Fibroblast of mammary gland (primary cell): Measurements from ENCODE around the gene MED14.
A peak's percentile ranks its signal among the peaks of the same experiment; 100 is the strongest.

Experiments
- DNase-seq: peaks from one replicate; pipeline ENCODE4 v3.0.0-alpha.2; 2010; ENCODE audit warnings: low read depth
- H3K4me3 ChIP-seq: 2 replicates; pipeline ENCODE4 v1.5.1; 2011; ENCODE audit warnings: low read depth, mild to moderate bottlenecking, low read length, moderate library complexity; ENCODE audit not compliant: control insufficient read depth
- TF ChIP-seq, protein P1 (sequence below): conservative IDR thresholded peaks from 2 replicates; pipeline ENCODE4 v1.5.1; 2011; ENCODE audit warnings: low read depth, low read length, inconsistent platforms; ENCODE audit not compliant: control insufficient read depth, insufficient read depth

The MED14 gene

DNA sequence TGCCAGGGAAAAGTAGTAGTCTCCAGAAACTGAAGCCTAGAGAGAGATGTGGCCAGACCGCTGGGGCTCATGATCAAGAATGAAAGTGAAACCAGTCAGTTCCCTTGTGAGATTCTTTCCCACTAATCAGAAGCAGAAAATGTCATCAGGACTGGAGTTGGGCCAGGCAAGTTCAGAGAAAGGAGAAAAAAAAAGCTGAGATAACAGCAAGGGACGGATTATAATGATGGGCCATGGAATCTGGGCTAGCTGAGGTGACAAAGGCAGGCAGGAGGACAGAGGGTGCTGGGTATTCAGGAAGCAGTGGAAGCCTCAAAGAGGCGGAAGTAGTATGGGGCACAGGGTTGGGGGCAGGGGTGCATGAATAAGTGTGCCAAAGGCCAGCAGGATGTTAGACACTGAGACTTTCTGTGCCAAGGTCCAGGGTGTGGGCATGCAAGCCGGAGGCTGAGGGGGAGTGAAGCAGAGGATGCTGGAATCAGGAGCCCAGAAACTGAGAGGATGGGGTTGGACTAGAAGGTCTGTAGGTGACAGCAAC is 90.5 kb downstream of the MED14 start:
- TF ChIP-seq, protein P1, sequence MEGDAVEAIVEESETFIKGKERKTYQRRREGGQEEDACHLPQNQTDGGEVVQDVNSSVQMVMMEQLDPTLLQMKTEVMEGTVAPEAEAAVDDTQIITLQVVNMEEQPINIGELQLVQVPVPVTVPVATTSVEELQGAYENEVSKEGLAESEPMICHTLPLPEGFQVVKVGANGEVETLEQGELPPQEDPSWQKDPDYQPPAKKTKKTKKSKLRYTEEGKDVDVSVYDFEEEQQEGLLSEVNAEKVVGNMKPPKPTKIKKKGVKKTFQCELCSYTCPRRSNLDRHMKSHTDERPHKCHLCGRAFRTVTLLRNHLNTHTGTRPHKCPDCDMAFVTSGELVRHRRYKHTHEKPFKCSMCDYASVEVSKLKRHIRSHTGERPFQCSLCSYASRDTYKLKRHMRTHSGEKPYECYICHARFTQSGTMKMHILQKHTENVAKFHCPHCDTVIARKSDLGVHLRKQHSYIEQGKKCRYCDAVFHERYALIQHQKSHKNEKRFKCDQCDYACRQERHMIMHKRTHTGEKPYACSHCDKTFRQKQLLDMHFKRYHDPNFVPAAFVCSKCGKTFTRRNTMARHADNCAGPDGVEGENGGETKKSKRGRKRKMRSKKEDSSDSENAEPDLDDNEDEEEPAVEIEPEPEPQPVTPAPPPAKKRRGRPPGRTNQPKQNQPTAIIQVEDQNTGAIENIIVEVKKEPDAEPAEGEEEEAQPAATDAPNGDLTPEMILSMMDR = no peak

DNA sequence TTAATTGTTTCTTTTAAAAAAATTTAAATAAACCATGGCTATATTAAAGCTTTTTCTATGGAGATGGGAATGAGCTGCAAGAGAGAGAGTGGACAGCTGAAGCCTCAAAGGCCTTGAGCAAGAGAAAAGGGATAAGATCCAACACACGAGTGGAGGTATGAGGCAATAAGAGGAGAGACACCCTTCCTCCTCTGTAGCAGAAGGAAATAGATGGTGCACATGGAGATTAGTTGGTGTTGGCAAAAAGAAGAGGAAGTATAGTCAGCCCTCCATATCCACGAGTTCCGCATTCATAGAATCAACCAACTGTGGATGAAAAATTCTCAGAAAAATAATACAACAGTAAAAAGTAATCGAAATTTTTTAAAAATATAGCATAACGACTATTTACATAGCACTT is 91.2 kb downstream of the MED14 start:
- peak; percentile 64 for DNase-seq
- peak overlapping the region; percentile 46 for H3K4me3 ChIP-seq
- TF ChIP-seq, protein P1 = no peak

More for the DNA sequence above, 90.5 kb downstream of the MED14 start:
- H3K4me3 ChIP-seq = peak overlapping the region; percentile 46
- peak; percentile 83 for DNase-seq

DNA sequence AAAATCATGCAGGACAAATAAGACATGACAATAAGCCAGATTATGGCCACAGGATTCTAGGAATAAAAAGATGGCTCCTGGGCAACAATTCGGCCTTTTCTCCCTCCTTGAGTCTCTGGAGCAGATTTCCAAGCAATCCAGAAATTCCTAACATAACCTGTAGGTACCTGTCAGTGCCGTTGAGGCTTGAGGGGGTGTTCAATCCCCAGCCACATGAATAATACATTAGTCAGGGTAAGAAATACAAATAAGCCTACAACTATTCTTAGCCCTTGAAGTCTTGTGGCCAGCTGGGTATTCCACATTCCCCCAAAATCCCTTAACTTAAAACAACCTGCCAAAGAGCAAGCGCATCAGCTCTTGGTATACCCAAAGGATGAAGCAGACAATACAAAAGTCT is 97.7 kb downstream of the MED14 start:
- TF ChIP-seq, protein P1 = no peak
- DNase-seq = no peak
- H3K4me3 ChIP-seq = no peak overlapping the region

DNA sequence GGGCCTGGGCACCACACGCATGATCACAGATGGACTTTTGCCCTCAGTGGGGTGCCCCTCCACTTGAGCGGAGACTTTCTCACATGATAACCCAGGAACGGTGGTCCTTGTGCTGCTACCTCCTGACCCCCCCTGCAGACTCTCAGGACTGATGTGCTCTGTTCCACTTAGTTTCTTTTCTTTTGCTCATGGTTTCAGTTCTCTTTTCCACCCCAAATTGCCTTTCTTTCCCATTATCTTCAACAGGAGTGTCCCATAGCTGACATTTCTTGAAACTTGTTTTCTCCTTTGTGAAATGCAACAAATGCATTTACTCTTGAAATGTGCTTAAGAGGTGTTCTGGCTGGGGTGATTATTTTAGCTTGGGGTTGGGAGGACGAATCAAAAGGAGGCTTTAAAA is 103.1 kb downstream of the MED14 start:
- no peak for DNase-seq
- TF ChIP-seq, protein P1 = no peak
- H3K4me3 ChIP-seq = no peak overlapping the region

DNA sequence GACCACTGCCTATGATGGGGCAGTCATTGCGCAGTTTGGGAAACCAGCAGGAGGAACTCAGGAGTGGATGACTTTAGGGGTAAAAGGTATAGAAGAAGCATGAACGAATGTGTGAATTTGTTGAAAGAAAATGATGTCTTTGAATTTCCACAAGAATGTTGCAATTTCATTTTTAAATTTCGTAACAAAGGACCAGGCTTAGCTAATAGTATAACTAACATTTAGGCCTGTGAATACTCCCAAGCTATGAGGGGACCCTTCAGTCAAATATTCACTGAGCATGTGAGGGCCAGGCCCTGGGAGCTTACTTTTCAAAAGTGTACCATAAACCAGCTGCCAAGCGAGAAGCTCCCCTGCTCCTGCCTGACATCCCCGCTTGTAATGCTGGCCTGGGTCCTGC is 106.8 kb downstream of the MED14 start:
- DNase-seq = no peak
- H3K4me3 ChIP-seq = no peak overlapping the region
- TF ChIP-seq, protein P1 = no peak

DNA sequence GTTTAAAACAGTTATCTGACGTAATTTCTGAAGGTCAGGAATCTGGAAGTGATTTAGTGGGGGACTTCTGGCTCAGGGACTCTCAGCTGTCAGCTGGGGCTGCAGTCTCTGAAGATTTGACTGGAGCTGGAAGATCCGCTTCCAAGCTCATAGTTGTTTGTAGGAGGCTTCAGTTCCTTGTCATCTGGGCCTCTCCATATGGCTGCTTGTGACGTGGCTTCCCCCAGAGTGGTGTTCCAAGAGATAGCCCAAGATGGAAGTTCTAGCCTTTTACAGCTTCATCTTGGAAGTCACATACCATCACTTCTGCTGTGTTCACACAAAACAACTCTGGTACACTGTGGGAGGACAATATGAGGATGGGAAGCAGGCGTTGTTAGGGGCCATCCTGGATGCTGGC is 110.0 kb downstream of the MED14 start:
- TF ChIP-seq, protein P1 = no peak
- no peak for DNase-seq
- H3K4me3 ChIP-seq = no peak overlapping the region

DNA sequence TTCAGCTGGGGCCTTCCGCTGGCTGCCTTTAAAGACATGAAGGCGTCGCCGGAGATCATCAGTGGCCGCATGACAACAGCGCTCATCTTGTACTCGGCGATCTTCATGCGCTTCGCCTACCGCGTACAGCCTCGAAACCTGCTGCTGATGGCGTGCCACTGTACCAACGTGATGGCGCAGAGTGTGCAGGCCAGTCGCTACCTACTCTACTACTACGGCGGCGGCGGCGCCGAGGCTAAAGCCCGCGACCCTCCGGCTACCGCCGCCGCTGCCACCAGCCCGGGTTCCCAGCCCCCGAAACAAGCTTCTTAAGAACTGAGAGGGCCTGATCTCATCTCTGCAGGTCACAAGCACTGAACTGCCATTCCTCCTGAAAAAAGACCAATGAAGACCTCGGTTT is 111.7 kb downstream of the MED14 start:
- H3K4me3 ChIP-seq = no peak overlapping the region
- TF ChIP-seq, protein P1 = no peak
- no peak for DNase-seq
